ENCODE measurements around the gene NFKBIE. TPM values are rescaled to one million over a fixed set of nuclear protein-coding genes. Genes with fewer than 3 reads are reported as not detected.

Gene NFKBIE, protein sequence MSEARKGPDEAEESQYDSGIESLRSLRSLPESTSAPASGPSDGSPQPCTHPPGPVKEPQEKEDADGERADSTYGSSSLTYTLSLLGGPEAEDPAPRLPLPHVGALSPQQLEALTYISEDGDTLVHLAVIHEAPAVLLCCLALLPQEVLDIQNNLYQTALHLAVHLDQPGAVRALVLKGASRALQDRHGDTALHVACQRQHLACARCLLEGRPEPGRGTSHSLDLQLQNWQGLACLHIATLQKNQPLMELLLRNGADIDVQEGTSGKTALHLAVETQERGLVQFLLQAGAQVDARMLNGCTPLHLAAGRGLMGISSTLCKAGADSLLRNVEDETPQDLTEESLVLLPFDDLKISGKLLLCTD
- 10.6 and 17.8 TPM in 2 replicates for total RNA-seq (2011; cell fraction: chromatin; rRNA removed; ENCODE audit: low replicate concordance)
- total RNA-seq (2011; cell fraction: nucleolus; rRNA removed): 11.2 and 14.0 TPM in 2 replicates
- total RNA-seq (2011; cell fraction: nucleoplasm; rRNA removed): 7.4 and 8.2 TPM in 2 replicates
- 15.7 TPM in 2 replicates for total RNA-seq (2014; rRNA removed)
- total RNA-seq (2014; rRNA removed; fragmentation: Illumina TruSeq; extraction: Trizol): 11.6 and 11.7 TPM in 2 replicates
- 14.2 and 14.6 TPM in 2 replicates for total RNA-seq (2015; rRNA removed; fragmentation: Illumina TruSeq; extraction: Trizol)
- 14.0 and 16.4 TPM in 2 replicates for total RNA-seq (2021)
- polyA plus RNA-seq (2011; rRNA removed): 11.9 and 12.3 TPM in 2 replicates
- 10.4 and 28.2 TPM in 2 replicates for polyA plus RNA-seq (2011; cell fraction: cytosol; rRNA removed)
- polyA plus RNA-seq (2011; cell fraction: nucleus; rRNA removed): 9.7 and 14.7 TPM in 2 replicates
- polyA plus RNA-seq (2012): 11.2 and 13.6 TPM in 2 replicates
- 10.0 and 12.3 TPM in 2 replicates for polyA plus RNA-seq (2014; fragmentation: Illumina TruSeq; extraction: Trizol)
- 1 to 10 TPM; 2.1 to 2.9 TPM for polyA plus RNA-seq (2014; fragmentation: Nextera tagmentation; extraction: Ambion mirVana)
- polyA plus RNA-seq (2014; rRNA removed): 10.2 and 11.6 TPM in 2 replicates
- polyA minus RNA-seq (2011; rRNA and poly(A)+ RNA removed): 8.3 and 9.5 TPM in 2 replicates
- polyA minus RNA-seq (2011; cell fraction: cytosol; rRNA and poly(A)+ RNA removed): 9.4 and 10.1 TPM in 2 replicates
- polyA minus RNA-seq (2011; cell fraction: nucleus; rRNA and poly(A)+ RNA removed): 12.0 and 12.9 TPM in 2 replicates
- Bru-seq, nascent RNA: percentile 87 among the genes with signal in this experiment
- percentile 69 among the genes with signal in this experiment for BruChase-seq, experiment 1, labeled RNA remaining after a 2-hour chase
- percentile 67 among the genes with signal in this experiment for BruChase-seq, experiment 2, labeled RNA remaining after a 6-hour chase
- long read RNA-seq, experiment 1, transcript NFKBIE-201 (6 exons, 2,581 nt): major isoform, 68 of 111 reads
- long read RNA-seq, experiment 1, partial matches to known transcripts: 31 of 111 reads
- long read RNA-seq, experiment 1, other reads (novel, unspliced or antisense): 12 of 111 reads
- long read RNA-seq, experiment 2, transcript NFKBIE-201 (6 exons, 2,581 nt): major isoform, 12 of 24 reads
- long read RNA-seq, experiment 2, partial matches to known transcripts: 6 of 24 reads
- long read RNA-seq, experiment 2, other reads (novel, unspliced or antisense): 6 of 24 reads
- long read RNA-seq, experiment 3, transcript NFKBIE-201 (6 exons, 2,581 nt): major isoform, 7 of 9 reads
- long read RNA-seq, experiment 3, partial matches to known transcripts: 0 of 9 reads
- long read RNA-seq, experiment 3, other reads (novel, unspliced or antisense): 2 of 9 reads

GRCh38 chr6:44265007-44265721, at the start of gene NFKBIE:
NFKBIE (minus strand) TSS chr6:44265551; CDS start chr6:44265346, 205 bp downstream.
- peak within 1 kb of the TSS; percentile 83 for H3K4me3 ChIP-seq
- intact Hi-C loops (cut with micrococcal nuclease) (loop anchor here (5.0 kb wide), 1 partner anchor 168 kb away; no protein-coding TSS in a partner anchor), in situ Hi-C loops (cut with MboI) (loop anchor here (5.0 kb wide), 1 partner anchor 77 kb away; the partner anchor contains the start of gene SPATS1)
- ATAC-seq (peak; percentile 84), DNase-seq (ENCODE audit: extremely low read depth in 1 of 4, low spot score in 3 of 4) (peak; percentile 95 to 99 (median 99)), FAIRE-seq (peak; percentile 58)
- peaks cover 16 to 17% of the 10 kb centered on the region in 2 experiments for H3K27me3 ChIP-seq (ENCODE audit: control insufficient read depth in 2 of 2, insufficient read depth in 2 of 2, low read length in 2 of 2)
- CTCF ChIA-PET (ENCODE audit: low intra/inter-chr PET ratio): interaction anchor here (0.6 to 1.0 kb wide), 2 partner anchors 73 to 168 kb away, joined by 3 to 5 read pairs; no protein-coding TSS in a partner anchor
- H3K4me1 ChIP-seq (replicated peaks in 1 of 2; ENCODE audit: control insufficient read depth in 2 of 2, insufficient read depth in 2 of 2, low read length in 2 of 2): peaks cover 19 to 31% of the 10 kb centered on the region in 2 experiments; a peak in 4 of 5 replicates
- H3K4me2 ChIP-seq (ENCODE audit: insufficient read depth, low read length): peak within 1 kb of the TSS; percentile 90
- no TSS peak for BruUV-seq (replicated peaks)
- peak within 1 kb of the TSS; percentile 86 for H2AFZ ChIP-seq (ENCODE audit: low read depth, low read length)
- peaks cover 17% of the 10 kb centered on the region for H3K79me2 ChIP-seq (ENCODE audit: control insufficient read depth, insufficient read depth, low read length)
- POLR2A ChIA-PET: interaction anchor here (0.6 to 8.2 kb wide), 6 partner anchors 10 to 133 kb away, joined by 3 to 69 read pairs (median 4); partner anchors contain the start of genes CDC5L and HSP90AB1
- H4K20me1 ChIP-seq (replicated peaks; ENCODE audit: control insufficient read depth, insufficient read depth, low read length): peaks cover 3% of the 10 kb centered on the region; the same call in 1 of the 2 replicates
- WGBS (ENCODE audit: insufficient coverage, low coverage, missing lambda C conversion rate): 0% methylated on average over 50 of the region's 72 CpGs
- no peaks in the 10 kb centered on the region for H3K9me3 ChIP-seq (replicated peaks; ENCODE audit: control insufficient read depth, insufficient read depth, low read depth, low read length)
- peak within 1 kb of the TSS; percentile 74 for H3K27ac ChIP-seq (ENCODE audit: extremely low read depth, low read depth, low read length)
- H3K36me3 ChIP-seq (ENCODE audit: control insufficient read depth, insufficient read depth, low read length): peaks cover 26% of the 10 kb centered on the region; the same call in 1 of the 3 replicates
- H3K9me1 ChIP-seq (ENCODE audit: control insufficient read depth, insufficient read depth, low read length): no peaks in the 10 kb centered on the region
- peak within 1 kb of the TSS; percentile 74 to 94 for H3K9ac ChIP-seq (ENCODE audit: insufficient read depth in 1 of 2, low read depth in 2 of 2, low read length in 2 of 2)
- TF ChIP-seq ZNF318 (IDR thresholded peaks at IDR 0.05; ENCODE audit: borderline replicate concordance in 1 of 2, low read depth in 1 of 2) (no peak), NBN (IDR thresholded peaks at IDR 0.05; ENCODE audit: low read depth) (peak; percentile 40; the same call in 1 of the 2 replicates), LCOR (CRISPR knock-in tag; IDR thresholded peaks at IDR 0.05) (peak; percentile 76; the same call in 1 of the 2 replicates), RUNX1 (IDR thresholded peaks at IDR 0.05; ENCODE audit: low read depth) (no peak)
